WTC11 (cell line): ENCODE measurements around the gene KRT24. TPM values are rescaled to one million over a fixed set of nuclear protein-coding genes. Genes with fewer than 3 reads are reported as not detected.

ENCODE experiments used
- ATAC-seq: fragments of 200-7000 bp; cut with Tn5 transposase; 2 replicates; pipeline ENCODE4 v1.10.0; 2021; ENCODE audit warnings: mild to moderate bottlenecking, moderate library complexity
- CTCF ChIA-PET: fragments of 300-600 bp; sonication (Branson Sonifier 250); formaldehyde crosslinking; loops from one replicate; lab custom pipeline; 2021; ENCODE audit warnings: antibody characterized with exemption; lab: Charles Lee
- POLR2A ChIA-PET: fragments of 350-600 bp; sonication (Branson Sonifier 250); formaldehyde crosslinking; loops from one replicate; lab custom pipeline; 2021; ENCODE audit warnings: antibody characterized with exemption; lab: Charles Lee
- DNase-seq: peaks from one replicate; pipeline ENCODE4 v3.0.0; 2021; ENCODE audit warnings: low spot score
- H3K27ac Mint-ChIP-seq: 2 replicates; pipeline ENCODE4 v1.8.0; 2021; ENCODE audit warnings: mixed read lengths
- H3K27me3 Mint-ChIP-seq: 2 replicates; pipeline ENCODE4 v1.8.0; 2021; ENCODE audit warnings: low read depth, mild to moderate bottlenecking, moderate library complexity, mixed read lengths
- H3K36me3 Mint-ChIP-seq: 2 replicates; pipeline ENCODE4 v1.8.0; 2021; ENCODE audit warnings: mixed read lengths
- H3K4me1 Mint-ChIP-seq: 2 replicates; pipeline ENCODE4 v1.8.0; 2022; ENCODE audit warnings: mixed read lengths
- H3K4me3 Mint-ChIP-seq: 2 replicates; pipeline ENCODE4 v1.8.0; 2021; ENCODE audit warnings: mild to moderate bottlenecking, moderate library complexity, mixed read lengths
- H3K9me3 Mint-ChIP-seq: 2 replicates; pipeline ENCODE4 v1.8.0; 2021; ENCODE audit warnings: mixed read lengths
- EMX1 ChIP-seq: fragments of 250-450 bp; sonication (Bioruptor Pico); IDR thresholded peaks from 2 replicates; pipeline ENCODE4 v1.8.0; 2021; ENCODE audit warnings: mild to moderate bottlenecking
- ESRRA ChIP-seq: sonication (generic); formaldehyde crosslinking; IDR thresholded peaks from 2 replicates; pipeline ENCODE4 v1.8.1; 2022; ENCODE audit warnings: mild to moderate bottlenecking, missing genetic modification reagents, borderline replicate concordance
- FOXP1 ChIP-seq: sonication (generic); formaldehyde crosslinking; IDR thresholded peaks from 2 replicates; pipeline ENCODE4 v1.8.0; 2022; ENCODE audit warnings: missing genetic modification reagents, mild to moderate bottlenecking, moderate library complexity, borderline replicate concordance
- GABPB1 ChIP-seq: sonication (generic); formaldehyde crosslinking; IDR thresholded peaks from 2 replicates; pipeline ENCODE4 v1.8.1; 2023; ENCODE audit warnings: mild to moderate bottlenecking, missing genetic modification reagents
- GTF2I ChIP-seq: fragments of 250-450 bp; sonication (Bioruptor Pico); conservative IDR thresholded peaks from 2 replicates; pipeline ENCODE4 v1.4.0; 2021; ENCODE audit warnings: mild to moderate bottlenecking
- HMGA2 ChIP-seq: fragments of 250-450 bp; sonication (Bioruptor Pico); IDR thresholded peaks from 2 replicates; pipeline ENCODE4 v1.4.0; 2021; ENCODE audit warnings: mild to moderate bottlenecking, moderate library complexity
- JUN ChIP-seq: sonication (generic); formaldehyde crosslinking; IDR thresholded peaks from 2 replicates; pipeline ENCODE4 v1.8.0; 2023; ENCODE audit warnings: mild to moderate bottlenecking, missing genetic modification reagents
- NFE2L1 ChIP-seq: sonication (generic); formaldehyde crosslinking; IDR thresholded peaks from 2 replicates; pipeline ENCODE4 v1.8.1; 2023; ENCODE audit warnings: missing genetic modification reagents
- NR1H2 ChIP-seq: sonication (generic); formaldehyde crosslinking; IDR thresholded peaks from 2 replicates; pipeline ENCODE4 v1.9.0; 2021; ENCODE audit warnings: mild to moderate bottlenecking, moderate library complexity, missing genetic modification reagents
- SMAD3 ChIP-seq: sonication (generic); formaldehyde crosslinking; IDR thresholded peaks from 2 replicates; pipeline ENCODE4 v1.8.0; 2022; ENCODE audit warnings: missing genetic modification reagents, mild to moderate bottlenecking, borderline replicate concordance
- TP53 ChIP-seq: sonication (generic); formaldehyde crosslinking; IDR thresholded peaks from 2 replicates; pipeline ENCODE4 v1.8.1; 2023; ENCODE audit warnings: mild to moderate bottlenecking, missing genetic modification reagents
- ZNF138 ChIP-seq: sonication (generic); formaldehyde crosslinking; conservative IDR thresholded peaks from 2 replicates; pipeline ENCODE4 v1.8.1; 2022; ENCODE audit warnings: mild to moderate bottlenecking, moderate library complexity, missing genetic modification reagents
- ZNF532 ChIP-seq: fragments of 250-450 bp; sonication (Bioruptor Pico); IDR thresholded peaks from 2 replicates; pipeline ENCODE4 v1.9.0; 2021; ENCODE audit warnings: mild to moderate bottlenecking, borderline replicate concordance
- ZNF671 ChIP-seq: fragments of 250-450 bp; sonication (Bioruptor Pico); IDR thresholded peaks from 2 replicates; pipeline ENCODE4 v1.8.0; 2021; ENCODE audit warnings: mild to moderate bottlenecking
- total RNA-seq: library from RNA; stranded (reverse); gene quantifications from 3 replicates; pipeline ENCODE4 v1.2.3, GENCODE V29; 2021
- TF ChIP-seq, protein P1 (sequence below): sonication (generic); formaldehyde crosslinking; IDR thresholded peaks from 2 replicates; pipeline ENCODE4 v1.8.1; 2022; ENCODE audit warnings: missing genetic modification reagents, borderline replicate concordance
- TF ChIP-seq, protein P2 (sequence below): sonication (generic); formaldehyde crosslinking; IDR thresholded peaks from 2 replicates; pipeline ENCODE4 v1.8.1; 2023; ENCODE audit warnings: mild to moderate bottlenecking, moderate library complexity, missing genetic modification reagents
- TF ChIP-seq, protein P3 (sequence below): sonication (generic); formaldehyde crosslinking; IDR thresholded peaks from 2 replicates; pipeline ENCODE4 v1.8.1; 2022; ENCODE audit warnings: low read depth, missing genetic modification reagents, borderline replicate concordance

Gene KRT24
- total RNA-seq, 1 experiment from 2014 or later, result not detected

- TF ChIP-seq, protein P1, sequence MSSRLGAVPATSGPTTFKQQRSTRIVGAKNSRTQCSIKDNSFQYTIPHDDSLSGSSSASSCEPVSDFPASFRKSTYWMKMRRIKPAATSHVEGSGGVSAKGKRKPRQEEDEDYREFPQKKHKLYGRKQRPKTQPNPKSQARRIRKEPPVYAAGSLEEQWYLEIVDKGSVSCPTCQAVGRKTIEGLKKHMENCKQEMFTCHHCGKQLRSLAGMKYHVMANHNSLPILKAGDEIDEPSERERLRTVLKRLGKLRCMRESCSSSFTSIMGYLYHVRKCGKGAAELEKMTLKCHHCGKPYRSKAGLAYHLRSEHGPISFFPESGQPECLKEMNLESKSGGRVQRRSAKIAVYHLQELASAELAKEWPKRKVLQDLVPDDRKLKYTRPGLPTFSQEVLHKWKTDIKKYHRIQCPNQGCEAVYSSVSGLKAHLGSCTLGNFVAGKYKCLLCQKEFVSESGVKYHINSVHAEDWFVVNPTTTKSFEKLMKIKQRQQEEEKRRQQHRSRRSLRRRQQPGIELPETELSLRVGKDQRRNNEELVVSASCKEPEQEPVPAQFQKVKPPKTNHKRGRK (CRISPR knock-in tag), result no peak
- TF ChIP-seq TP53, result no peak
- TF ChIP-seq, protein P2, sequence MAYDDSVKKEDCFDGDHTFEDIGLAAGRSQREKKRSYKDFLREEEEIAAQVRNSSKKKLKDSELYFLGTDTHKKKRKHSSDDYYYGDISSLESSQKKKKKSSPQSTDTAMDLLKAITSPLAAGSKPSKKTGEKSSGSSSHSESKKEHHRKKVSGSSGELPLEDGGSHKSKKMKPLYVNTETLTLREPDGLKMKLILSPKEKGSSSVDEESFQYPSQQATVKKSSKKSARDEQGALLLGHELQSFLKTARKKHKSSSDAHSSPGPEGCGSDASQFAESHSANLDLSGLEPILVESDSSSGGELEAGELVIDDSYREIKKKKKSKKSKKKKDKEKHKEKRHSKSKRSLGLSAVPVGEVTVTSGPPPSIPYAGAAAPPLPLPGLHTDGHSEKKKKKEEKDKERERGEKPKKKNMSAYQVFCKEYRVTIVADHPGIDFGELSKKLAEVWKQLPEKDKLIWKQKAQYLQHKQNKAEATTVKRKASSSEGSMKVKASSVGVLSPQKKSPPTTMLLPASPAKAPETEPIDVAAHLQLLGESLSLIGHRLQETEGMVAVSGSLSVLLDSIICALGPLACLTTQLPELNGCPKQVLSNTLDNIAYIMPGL (CRISPR knock-in tag), result no peak
- no peak for TF ChIP-seq JUN
- TF ChIP-seq SMAD3, result no peak
These were observed 24.5 kb downstream of the KRT24 start (continued) for GRCh38 chr17:40678902-40679522.

DNA sequence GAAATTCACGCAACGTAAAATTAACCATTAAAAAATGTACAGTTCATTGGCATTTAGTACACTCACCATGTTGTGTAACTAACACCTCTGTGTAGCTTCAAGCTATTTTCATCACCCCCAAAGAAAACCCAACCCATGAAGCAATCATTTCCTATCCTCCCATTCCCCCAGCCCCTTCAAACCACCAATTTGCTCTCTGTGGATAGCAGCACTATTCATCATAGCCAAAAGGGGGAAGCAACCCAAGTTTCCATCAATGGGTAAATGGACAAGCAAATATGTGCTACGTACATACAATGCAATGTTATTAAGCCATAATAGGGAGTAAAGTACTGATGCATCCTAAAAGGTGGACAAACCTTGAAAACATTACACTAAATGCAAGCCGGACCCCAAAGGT is 27.6 kb downstream of the KRT24 start:
- Mint-ChIP-seq H3K4me3 (no peak overlapping the region), H3K4me1 (peaks cover 6% of the 10 kb centered on the region), H3K27ac (no peak overlapping the region)
- DNase-seq, result no peak
- TF ChIP-seq, protein P3, sequence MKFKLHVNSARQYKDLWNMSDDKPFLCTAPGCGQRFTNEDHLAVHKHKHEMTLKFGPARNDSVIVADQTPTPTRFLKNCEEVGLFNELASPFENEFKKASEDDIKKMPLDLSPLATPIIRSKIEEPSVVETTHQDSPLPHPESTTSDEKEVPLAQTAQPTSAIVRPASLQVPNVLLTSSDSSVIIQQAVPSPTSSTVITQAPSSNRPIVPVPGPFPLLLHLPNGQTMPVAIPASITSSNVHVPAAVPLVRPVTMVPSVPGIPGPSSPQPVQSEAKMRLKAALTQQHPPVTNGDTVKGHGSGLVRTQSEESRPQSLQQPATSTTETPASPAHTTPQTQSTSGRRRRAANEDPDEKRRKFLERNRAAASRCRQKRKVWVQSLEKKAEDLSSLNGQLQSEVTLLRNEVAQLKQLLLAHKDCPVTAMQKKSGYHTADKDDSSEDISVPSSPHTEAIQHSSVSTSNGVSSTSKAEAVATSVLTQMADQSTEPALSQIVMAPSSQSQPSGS (CRISPR knock-in tag), result no peak
- TF ChIP-seq NFE2L1 (CRISPR knock-in tag) (no peak), EMX1 (CRISPR knock-in tag) (no peak), HMGA2 (CRISPR knock-in tag) (no peak), ZNF532 (CRISPR knock-in tag) (no peak), ZNF671 (no peak), GABPB1 (CRISPR knock-in tag) (no peak), FOXP1 (CRISPR knock-in tag) (no peak), NR1H2 (no peak)
- TF ChIP-seq, all 79 proteins: peak for 0
- ATAC-seq, result no peak
- Mint-ChIP-seq H3K9me3 (no peaks in the 10 kb centered on the region), H3K27me3 (no peaks in the 10 kb centered on the region; the same call in 1 of the 2 replicates), H3K36me3 (no peaks in the 10 kb centered on the region)
- CTCF ChIA-PET, result no interaction called here
- POLR2A ChIA-PET, result interaction anchor here (0.6 kb wide), 1 partner anchor 278 kb away, joined by 4 read pairs; no protein-coding TSS in a partner anchor

- Mint-ChIP-seq H3K4me3 (no peak overlapping the region), H3K4me1 (peaks cover 9% of the 10 kb centered on the region), H3K36me3 (no peaks in the 10 kb centered on the region), H3K27me3 (no peaks in the 10 kb centered on the region; the same call in 1 of the 2 replicates), H3K9me3 (no peaks in the 10 kb centered on the region), H3K27ac (no peak overlapping the region)
- ChIA-PET CTCF (no interaction called here), POLR2A (no interaction called here)
- TF ChIP-seq EMX1 (CRISPR knock-in tag), result no peak
- no peak for TF ChIP-seq FOXP1 (CRISPR knock-in tag)
- no peak for TF ChIP-seq ESRRA (CRISPR knock-in tag)
- TF ChIP-seq ZNF671, result no peak
- no peak for TF ChIP-seq GTF2I
- no peak for TF ChIP-seq ZNF138 (CRISPR knock-in tag)
- ATAC-seq, result no peak
- no peak for DNase-seq
These were observed 30.9 kb downstream of the KRT24 start for GRCh38 chr17:40672654-40673053.
